IPS-20b (cell line): Measurements from ENCODE around the gene ESAM.

ENCODE experiments used
- H3K27ac ChIP-seq: one replicate; pipeline ENCODE4 v1.5.1; 2013; ENCODE audit warnings: low read length
- H3K27me3 ChIP-seq: 2 replicates; pipeline ENCODE4 v1.6.1; 2013; ENCODE audit warnings: mild to moderate bottlenecking, low read length, inconsistent platforms; ENCODE audit not compliant: insufficient read depth
- H3K36me3 ChIP-seq: 2 replicates; pipeline ENCODE4 v1.6.1; 2013; ENCODE audit warnings: low read depth, mild to moderate bottlenecking, inconsistent platforms, low read length, moderate library complexity; ENCODE audit not compliant: insufficient read depth
- H3K4me1 ChIP-seq: 2 replicates; pipeline ENCODE4 v1.6.1; 2013; ENCODE audit warnings: mild to moderate bottlenecking, control low read depth, inconsistent platforms, low read length, moderate library complexity; ENCODE audit not compliant: insufficient read depth
- H3K4me3 ChIP-seq: 2 replicates; pipeline ENCODE4 v1.5.1; 2013; ENCODE audit warnings: mild to moderate bottlenecking, low read length, inconsistent platforms
- H3K9ac ChIP-seq: 2 replicates; pipeline ENCODE4 v1.6.1; 2013; ENCODE audit warnings: low read depth, mild to moderate bottlenecking, inconsistent platforms, low read length, moderate library complexity
- H3K9me3 ChIP-seq: 2 replicates; pipeline ENCODE4 v1.6.1; 2013; ENCODE audit warnings: mild to moderate bottlenecking, low read depth, low read length, inconsistent platforms; ENCODE audit not compliant: insufficient read depth

The ESAM gene

GRCh38 chr11:124769806-124770774 lies 8.0 kb upstream of the ESAM start:
- Histone ChIP-seq H3K4me1 (no peaks in the 10 kb centered on the region), H3K9me3 (no peaks in the 10 kb centered on the region), H3K27ac (no peak overlapping the region), H3K36me3 (peaks cover 78% of the 10 kb centered on the region), H3K4me3 (no peak overlapping the region), H3K27me3 (no peaks in the 10 kb centered on the region), H3K9ac (no peak overlapping the region)

GRCh38 chr11:124768914-124769313 lies 6.8 kb upstream of the ESAM start:
- no peak overlapping the region for H3K27ac ChIP-seq
- H3K36me3 ChIP-seq, result peaks cover 76% of the 10 kb centered on the region
- H3K9ac ChIP-seq, result no peak overlapping the region
- H3K27me3 ChIP-seq, result no peaks in the 10 kb centered on the region
- H3K9me3 ChIP-seq, result no peaks in the 10 kb centered on the region
- no peak overlapping the region for H3K4me3 ChIP-seq
- no peaks in the 10 kb centered on the region for H3K4me1 ChIP-seq

GRCh38 chr11:124766156-124766555 lies 4.1 kb upstream of the ESAM start:
- Histone ChIP-seq H3K27me3 (peaks cover 24% of the 10 kb centered on the region), H3K4me1 (no peaks in the 10 kb centered on the region), H3K36me3 (peaks cover 54% of the 10 kb centered on the region)

GRCh38 chr11:124763156-124763947 lies 1.3 kb upstream of the ESAM start:
- Histone ChIP-seq H3K9me3 (no peaks in the 10 kb centered on the region), H3K4me1 (peaks cover 14% of the 10 kb centered on the region; the same call in 1 of the 2 replicates), H3K36me3 (peaks cover 33% of the 10 kb centered on the region), H3K4me3 (peak overlapping the region; percentile 69), H3K27me3 (peaks cover 52% of the 10 kb centered on the region), H3K27ac (no peak overlapping the region), H3K9ac (no peak overlapping the region)

More at GRCh38 chr11:124766156-124766555, 4.1 kb upstream of the ESAM start:
- Histone ChIP-seq H3K4me3 (no peak overlapping the region), H3K9me3 (no peaks in the 10 kb centered on the region), H3K27ac (no peak overlapping the region), H3K9ac (no peak overlapping the region)

- Histone ChIP-seq H3K9ac (no peak overlapping the region), H3K9me3 (no peaks in the 10 kb centered on the region), H3K27me3 (peaks cover 59% of the 10 kb centered on the region), H3K4me1 (peaks cover 18% of the 10 kb centered on the region; the same call in 1 of the 2 replicates), H3K4me3 (peak overlapping the region; percentile 69), H3K36me3 (peaks cover 28% of the 10 kb centered on the region), H3K27ac (no peak overlapping the region)
Measured at GRCh38 chr11:124762624-124763155, 600 bp upstream of the ESAM start.

- peaks cover 70% of the 10 kb centered on the region for H3K27me3 ChIP-seq
- H3K36me3 ChIP-seq, result peaks cover 17% of the 10 kb centered on the region
- H3K9ac ChIP-seq, result no peak overlapping the region
- H3K4me3 ChIP-seq, result peak overlapping the region; percentile 69
- H3K9me3 ChIP-seq, result no peaks in the 10 kb centered on the region
- H3K27ac ChIP-seq, result no peak overlapping the region
- peaks cover 19% of the 10 kb centered on the region; the same call in 1 of the 2 replicates for H3K4me1 ChIP-seq
Measured at GRCh38 chr11:124761301-124762104, 587 bp downstream of the ESAM start.

GRCh38 chr11:124760806-124761205 lies 1.3 kb downstream of the ESAM start:
- Histone ChIP-seq H3K4me3 (no peak overlapping the region), H3K9me3 (no peaks in the 10 kb centered on the region), H3K27ac (no peak overlapping the region), H3K27me3 (peaks cover 77% of the 10 kb centered on the region), H3K4me1 (peaks cover 19% of the 10 kb centered on the region; the same call in 1 of the 2 replicates), H3K36me3 (peaks cover 12% of the 10 kb centered on the region), H3K9ac (no peak overlapping the region)

- peak overlapping the region; percentile 36; the same call in 1 of the 2 replicates for H3K4me3 ChIP-seq
- peaks cover 19% of the 10 kb centered on the region; the same call in 1 of the 2 replicates for H3K4me1 ChIP-seq
- no peak overlapping the region for H3K27ac ChIP-seq
- peaks cover 10% of the 10 kb centered on the region for H3K36me3 ChIP-seq
- H3K9ac ChIP-seq, result no peak overlapping the region
- H3K9me3 ChIP-seq, result no peaks in the 10 kb centered on the region
- H3K27me3 ChIP-seq, result peaks cover 83% of the 10 kb centered on the region
Measured at GRCh38 chr11:124760205-124760652, 1.9 kb downstream of the ESAM start.

- Histone ChIP-seq H3K36me3 (peaks cover 3% of the 10 kb centered on the region), H3K27me3 (peaks cover 90% of the 10 kb centered on the region), H3K4me1 (peaks cover 19% of the 10 kb centered on the region; the same call in 1 of the 2 replicates), H3K4me3 (peak overlapping the region; percentile 54; the same call in 1 of the 2 replicates), H3K9me3 (no peaks in the 10 kb centered on the region), H3K27ac (no peak overlapping the region), H3K9ac (no peak overlapping the region)
Measured at GRCh38 chr11:124759266-124760204, 2.6 kb downstream of the ESAM start.
